HepG2 (cell line): ENCODE data around the gene TMEM185B. TPM values are rescaled to one million over a fixed set of nuclear protein-coding genes. Genes with fewer than 3 reads are reported as not detected.

Experiments
- CHD4 ChIP-seq: fragments of 200-600 bp; sonication (generic); IDR thresholded peaks from 2 replicates; pipeline ENCODE4 v1.7.0; 2017; ENCODE audit warnings: mild to moderate bottlenecking, low read length, borderline replicate concordance
- CREB1 ChIP-seq, 2 experiments: fragments of 450-650 bp in 1 of 2; IDR thresholded peaks; 2 replicates each; pipeline ENCODE4 v1.6.1; 2016 to 2017; ENCODE audit warnings: control low read depth in 1 of 2, mild to moderate bottlenecking in 1 of 2, missing compliant biosample characterization in 1 of 2, missing genetic modification characterization in 1 of 2
- FOXM1 ChIP-seq: sonication (generic); formaldehyde crosslinking; IDR thresholded peaks from 2 replicates; pipeline ENCODE4 v1.5.0; 2020; ENCODE audit warnings: missing genetic modification reagents
- MTA3 ChIP-seq: sonication (generic); formaldehyde crosslinking; IDR thresholded peaks from 2 replicates; pipeline ENCODE4 v1.4.0; 2020; ENCODE audit warnings: missing genetic modification reagents
- PHF8 ChIP-seq: sonication (generic); formaldehyde crosslinking; IDR thresholded peaks from 2 replicates; pipeline ENCODE4 v1.5.0; 2020; ENCODE audit warnings: missing genetic modification reagents
- RBFOX2 ChIP-seq: fragments of 200-400 bp; formaldehyde crosslinking; IDR thresholded peaks from 2 replicates; pipeline ENCODE4 v1.6.1; 2017; ENCODE audit warnings: low read depth, mild to moderate bottlenecking, low read length
- RBM39 ChIP-seq: fragments of 200-400 bp; formaldehyde crosslinking; IDR thresholded peaks from one replicate; pipeline ENCODE4 v1.6.1; 2018; ENCODE audit warnings: antibody characterized with exemption, mild to moderate bottlenecking, low read depth, low read length; ENCODE audit not compliant: poor library complexity, severe bottlenecking
- SNAPC5 ChIP-seq: sonication (generic); formaldehyde crosslinking; IDR thresholded peaks from 2 replicates; pipeline ENCODE4 v1.8.1; 2023; ENCODE audit warnings: mild to moderate bottlenecking, missing genetic modification reagents, borderline replicate concordance
- SP2 ChIP-seq: sonication (generic); formaldehyde crosslinking; IDR thresholded peaks from 2 replicates; pipeline ENCODE4 v1.5.1; 2020; ENCODE audit warnings: mild to moderate bottlenecking, missing genetic modification reagents
- ZFP91 ChIP-seq: sonication (generic); formaldehyde crosslinking; IDR thresholded peaks from 2 replicates; pipeline ENCODE4 v1.9.0; 2022; ENCODE audit warnings: missing genetic modification reagents, mild to moderate bottlenecking, borderline replicate concordance
- ZNF124 ChIP-seq: sonication (generic); formaldehyde crosslinking; IDR thresholded peaks from 2 replicates; pipeline ENCODE4 v1.4.0; 2020; ENCODE audit warnings: missing genetic modification reagents
- ZNF263 ChIP-seq: sonication (generic); formaldehyde crosslinking; IDR thresholded peaks from 2 replicates; pipeline ENCODE4 v1.4.0; 2020; ENCODE audit warnings: missing genetic modification reagents
- ZNF431 ChIP-seq: sonication (generic); formaldehyde crosslinking; IDR thresholded peaks from 2 replicates; pipeline ENCODE4 v1.9.0; 2022; ENCODE audit warnings: missing genetic modification reagents, low read depth, mild to moderate bottlenecking, borderline replicate concordance
- ZNF552 ChIP-seq: sonication (generic); formaldehyde crosslinking; IDR thresholded peaks from 2 replicates; pipeline ENCODE4 v1.9.0; 2022; ENCODE audit warnings: missing genetic modification reagents, mild to moderate bottlenecking, borderline replicate concordance
- polyA plus RNA-seq, 8 experiments: library from polyadenylated mRNA; depleted of rRNA in 3 of 8; stranded (reverse) in 7 of 8; unstranded in 1 of 8; fragments of >200 nt; fragmentation: Illumina TruSeq in 4 of 8; extraction: Trizol in 4 of 8; gene quantifications; 2 replicates each; pipeline versions ENCODE4 v1.2.1 to v1.2.3, GENCODE V29; 2011 to 2016; ENCODE audit warnings: low read depth in 4 of 8, missing spikeins in 1 of 8, mixed read lengths in 1 of 8; ENCODE audit not compliant: insufficient read depth in 1 of 8
- total RNA-seq, 5 experiments: library from RNA; depleted of rRNA; stranded (reverse); fragments of >200 nt; fragmentation: Illumina TruSeq; extraction: Trizol; gene quantifications; 2 replicates each; pipeline ENCODE4 v1.2.3, GENCODE V29; 2016; ENCODE audit warnings: low read depth in 1 of 5
- TF ChIP-seq, protein P1 (sequence below): sonication (generic); formaldehyde crosslinking; IDR thresholded peaks from 2 replicates; pipeline ENCODE4 v1.5.0; 2020; ENCODE audit warnings: missing genetic modification reagents
- TF ChIP-seq, protein P2 (sequence below): sonication (generic); formaldehyde crosslinking; conservative IDR thresholded peaks from 2 replicates; pipeline ENCODE4 v1.8.0; 2022; ENCODE audit warnings: low read depth, missing genetic modification reagents
- TF ChIP-seq, protein P3 (sequence below): sonication (generic); formaldehyde crosslinking; IDR thresholded peaks from 2 replicates; pipeline ENCODE4 v1.5.0; 2020; ENCODE audit warnings: mild to moderate bottlenecking, missing genetic modification reagents, borderline replicate concordance
- TF ChIP-seq, protein P4 (sequence below): sonication (generic); formaldehyde crosslinking; IDR thresholded peaks from 2 replicates; pipeline ENCODE4 v1.5.1; 2020; ENCODE audit warnings: missing genetic modification reagents, mild to moderate bottlenecking, borderline replicate concordance
- TF ChIP-seq, protein P5 (sequence below): sonication (generic); formaldehyde crosslinking; conservative IDR thresholded peaks from 2 replicates; pipeline ENCODE4 v1.4.0; 2020; ENCODE audit warnings: missing genetic modification reagents

TMEM185B gene
- total and polyA plus RNA-seq, 2 of the 13 experiments (the other 11 are each of a cell fraction or from before 2014, with no cell fraction given) = 5.6 to 7.0 TPM

DNA sequence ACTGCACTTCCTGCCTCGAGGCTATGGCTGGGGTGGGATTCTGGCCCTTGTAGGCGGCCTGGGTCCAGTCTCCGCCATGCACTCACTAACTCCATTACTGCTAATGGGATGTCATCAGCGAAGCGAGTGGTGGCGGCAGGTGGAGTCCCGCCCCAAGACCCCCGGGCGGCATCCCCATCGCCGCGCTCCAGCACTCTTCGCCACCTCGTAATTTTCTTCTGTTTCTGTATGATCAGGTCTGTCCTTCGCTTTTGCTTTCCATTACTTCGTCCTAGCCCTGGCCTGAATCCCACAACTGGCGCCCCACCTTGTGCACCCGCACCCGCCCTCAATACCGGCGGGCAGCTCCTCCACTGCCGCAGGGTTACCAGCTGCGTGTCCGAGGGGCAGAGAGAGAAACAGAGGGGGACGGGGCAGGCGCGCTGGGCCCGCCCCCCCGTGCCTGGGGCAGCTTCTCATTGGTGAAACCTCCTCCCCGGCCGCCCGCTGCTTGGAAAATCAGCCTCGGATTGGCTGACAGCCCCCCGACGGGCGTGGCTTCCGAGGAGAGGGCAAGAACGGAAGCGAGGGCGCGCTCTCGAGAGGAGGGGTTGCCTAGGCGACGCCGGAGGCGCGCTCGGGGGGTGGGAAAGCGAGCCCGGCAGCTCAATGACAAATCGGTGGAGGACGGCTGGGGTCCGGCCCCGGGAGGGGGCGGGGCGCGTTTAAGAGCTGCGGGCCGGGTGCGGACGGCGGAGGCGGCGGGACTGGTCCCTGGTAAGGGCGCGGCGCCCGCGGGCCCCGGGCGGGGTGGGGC, 29.2 kb upstream of the TMEM185B start, which contains the start of gene RALB (continued):
- TF ChIP-seq, protein P1, sequence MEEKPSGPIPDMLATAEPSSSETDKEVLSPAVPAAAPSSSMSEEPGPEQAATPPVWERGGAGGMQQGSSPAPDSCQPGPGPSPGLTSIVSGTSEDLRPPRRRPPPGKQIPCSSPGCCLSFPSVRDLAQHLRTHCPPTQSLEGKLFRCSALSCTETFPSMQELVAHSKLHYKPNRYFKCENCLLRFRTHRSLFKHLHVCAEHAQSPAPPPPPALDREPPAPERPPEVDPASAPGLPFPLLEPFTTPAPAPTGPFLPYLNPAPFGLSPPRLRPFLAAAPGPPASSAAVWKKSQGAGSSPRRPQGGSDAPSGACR (CRISPR knock-in tag) = no peak
- TF ChIP-seq CHD4 (no peak), FOXM1 (CRISPR knock-in tag) (no peak), CREB1 (IDR thresholded peaks at IDR 0.05) (peak; percentile 47), CREB1 (CRISPR knock-in tag; IDR thresholded peaks at IDR 0.05) (no peak; the same call in 1 of the 2 replicates), ZNF431 (CRISPR knock-in tag) (no peak), ZNF124 (CRISPR knock-in tag) (0 out of 2 replicates have a peak, but pooled peaks have one; percentile 26), RBM39 (no peak), MTA3 (CRISPR knock-in tag) (no peak), SP2 (CRISPR knock-in tag) (peak; percentile 95), ZFP91 (CRISPR knock-in tag) (no peak), ZNF263 (no peak), RBFOX2 (peak; percentile 72; the same call in 1 of the 2 replicates), SNAPC5 (CRISPR knock-in tag) (no peak), PHF8 (CRISPR knock-in tag) (peak; percentile 21), ZNF552 (no peak)
- TF ChIP-seq, protein P2, sequence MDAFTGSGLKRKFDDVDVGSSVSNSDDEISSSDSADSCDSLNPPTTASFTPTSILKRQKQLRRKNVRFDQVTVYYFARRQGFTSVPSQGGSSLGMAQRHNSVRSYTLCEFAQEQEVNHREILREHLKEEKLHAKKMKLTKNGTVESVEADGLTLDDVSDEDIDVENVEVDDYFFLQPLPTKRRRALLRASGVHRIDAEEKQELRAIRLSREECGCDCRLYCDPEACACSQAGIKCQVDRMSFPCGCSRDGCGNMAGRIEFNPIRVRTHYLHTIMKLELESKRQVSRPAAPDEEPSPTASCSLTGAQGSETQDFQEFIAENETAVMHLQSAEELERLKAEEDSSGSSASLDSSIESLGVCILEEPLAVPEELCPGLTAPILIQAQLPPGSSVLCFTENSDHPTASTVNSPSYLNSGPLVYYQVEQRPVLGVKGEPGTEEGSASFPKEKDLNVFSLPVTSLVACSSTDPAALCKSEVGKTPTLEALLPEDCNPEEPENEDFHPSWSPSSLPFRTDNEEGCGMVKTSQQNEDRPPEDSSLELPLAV (CRISPR knock-in tag) = no peak
- TF ChIP-seq, protein P3, sequence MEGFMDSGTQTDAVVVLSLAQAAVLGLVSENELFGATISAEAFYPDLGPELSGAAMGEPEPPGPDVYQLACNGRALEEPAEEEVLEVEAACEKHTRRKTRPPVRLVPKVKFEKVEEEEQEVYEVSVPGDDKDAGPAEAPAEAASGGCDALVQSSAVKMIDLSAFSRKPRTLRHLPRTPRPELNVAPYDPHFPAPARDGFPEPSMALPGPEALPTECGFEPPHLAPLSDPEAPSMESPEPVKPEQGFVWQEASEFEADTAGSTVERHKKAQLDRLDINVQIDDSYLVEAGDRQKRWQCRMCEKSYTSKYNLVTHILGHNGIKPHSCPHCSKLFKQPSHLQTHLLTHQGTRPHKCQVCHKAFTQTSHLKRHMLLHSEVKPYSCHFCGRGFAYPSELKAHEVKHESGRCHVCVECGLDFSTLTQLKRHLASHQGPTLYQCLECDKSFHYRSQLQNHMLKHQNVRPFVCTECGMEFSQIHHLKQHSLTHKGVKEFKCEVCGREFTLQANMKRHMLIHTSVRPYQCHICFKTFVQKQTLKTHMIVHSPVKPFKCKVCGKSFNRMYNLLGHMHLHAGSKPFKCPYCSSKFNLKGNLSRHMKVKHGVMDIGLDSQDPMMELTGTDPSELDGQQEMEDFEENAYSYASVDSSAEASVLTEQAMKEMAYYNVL (CRISPR knock-in tag) = no peak
- TF ChIP-seq, protein P4, sequence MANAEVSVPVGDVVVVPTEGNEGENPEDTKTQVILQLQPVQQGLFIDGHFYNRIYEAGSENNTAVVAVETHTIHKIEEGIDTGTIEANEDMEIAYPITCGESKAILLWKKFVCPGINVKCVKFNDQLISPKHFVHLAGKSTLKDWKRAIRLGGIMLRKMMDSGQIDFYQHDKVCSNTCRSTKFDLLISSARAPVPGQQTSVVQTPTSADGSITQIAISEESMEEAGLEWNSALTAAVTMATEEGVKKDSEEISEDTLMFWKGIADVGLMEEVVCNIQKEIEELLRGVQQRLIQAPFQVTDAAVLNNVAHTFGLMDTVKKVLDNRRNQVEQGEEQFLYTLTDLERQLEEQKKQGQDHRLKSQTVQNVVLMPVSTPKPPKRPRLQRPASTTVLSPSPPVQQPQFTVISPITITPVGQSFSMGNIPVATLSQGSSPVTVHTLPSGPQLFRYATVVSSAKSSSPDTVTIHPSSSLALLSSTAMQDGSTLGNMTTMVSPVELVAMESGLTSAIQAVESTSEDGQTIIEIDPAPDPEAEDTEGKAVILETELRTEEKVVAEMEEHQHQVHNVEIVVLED = no peak; the same call in 1 of the 2 replicates
- TF ChIP-seq, protein P5, sequence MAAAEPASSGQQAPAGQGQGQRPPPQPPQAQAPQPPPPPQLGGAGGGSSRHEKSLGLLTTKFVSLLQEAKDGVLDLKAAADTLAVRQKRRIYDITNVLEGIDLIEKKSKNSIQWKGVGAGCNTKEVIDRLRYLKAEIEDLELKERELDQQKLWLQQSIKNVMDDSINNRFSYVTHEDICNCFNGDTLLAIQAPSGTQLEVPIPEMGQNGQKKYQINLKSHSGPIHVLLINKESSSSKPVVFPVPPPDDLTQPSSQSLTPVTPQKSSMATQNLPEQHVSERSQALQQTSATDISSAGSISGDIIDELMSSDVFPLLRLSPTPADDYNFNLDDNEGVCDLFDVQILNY (CRISPR knock-in tag) = no peak
